GM19438 (cell line): Measurements from ENCODE around the gene ERCC5.

Experiments
- ATAC-seq: cut with Tn5 transposase; IDR thresholded peaks from one replicate; pipeline ENCODE4 v1.9.1; 2021; ENCODE audit warnings: low read depth; ENCODE audit not compliant: unreplicated experiment

ERCC5 gene

GRCh38 chr13:102914339-102914930, 68.6 kb downstream of the ERCC5 start:
- no peak for ATAC-seq

- ATAC-seq, result no peak
Measured at GRCh38 chr13:102915393-102915930, 69.6 kb downstream of the ERCC5 start.

DNA sequence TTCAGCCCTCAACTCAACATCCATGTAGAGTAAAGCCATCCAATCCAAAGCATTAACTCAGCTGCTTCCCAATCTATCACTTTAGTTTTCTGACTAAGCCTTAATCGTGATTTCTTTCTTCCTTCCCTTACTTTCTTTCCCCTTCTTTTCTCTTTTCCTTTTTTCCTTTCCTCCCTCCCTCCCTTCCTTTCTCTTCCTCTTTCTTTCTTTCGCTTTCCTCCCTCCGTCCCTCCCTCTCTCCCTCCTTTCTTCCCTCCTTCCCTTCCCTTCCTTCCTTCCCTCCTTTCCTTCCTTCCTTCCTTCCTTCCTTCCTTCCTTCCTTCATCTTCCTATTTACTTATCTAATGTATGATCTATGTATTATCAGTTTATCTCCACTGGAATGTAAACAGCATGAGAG, 71.2 kb downstream of the ERCC5 start:
- ATAC-seq, result no peak

GRCh38 chr13:102922184-102922583, 76.4 kb downstream of the ERCC5 start:
- no peak for ATAC-seq
